ENCODE results near the gene TLE3.

TLE3 gene

GRCh38 chr15:70061696-70062270, 35.9 kb downstream of the TLE3 start:
- no peaks in the 10 kb centered on the region for H3K27me3 ChIP-seq (replicated peaks; ENCODE audit: control insufficient read depth, insufficient read depth, low read length)
- no peak overlapping the region for H3K4me3 ChIP-seq (replicated peaks; ENCODE audit: low read depth, low read length)
- no peak for DNase-seq (ENCODE audit: extremely low read depth, insufficient read length)
- TF ChIP-seq CTCF (IDR thresholded peaks at IDR 0.05; ENCODE audit: insufficient read depth, low read length, poor library complexity, severe bottlenecking): no peak
- H3K36me3 ChIP-seq (ENCODE audit: control insufficient read depth, insufficient read depth, low read length): peaks cover 63% of the 10 kb centered on the region

- no peak for DNase-seq (ENCODE audit: extremely low read depth, insufficient read length)
- peaks cover 62% of the 10 kb centered on the region for H3K36me3 ChIP-seq (ENCODE audit: control insufficient read depth, insufficient read depth, low read length)
- no peak overlapping the region for H3K4me3 ChIP-seq (replicated peaks; ENCODE audit: low read depth, low read length)
- TF ChIP-seq CTCF (IDR thresholded peaks at IDR 0.05; ENCODE audit: insufficient read depth, low read length, poor library complexity, severe bottlenecking): no peak
- no peaks in the 10 kb centered on the region for H3K27me3 ChIP-seq (replicated peaks; ENCODE audit: control insufficient read depth, insufficient read depth, low read length)
Observed at GRCh38 chr15:70060993-70061305, 36.8 kb downstream of the TLE3 start.

GRCh38 chr15:70060214-70060992, 37.3 kb downstream of the TLE3 start:
- no peak overlapping the region for H3K4me3 ChIP-seq (replicated peaks; ENCODE audit: low read depth, low read length)
- no peaks in the 10 kb centered on the region for H3K27me3 ChIP-seq (replicated peaks; ENCODE audit: control insufficient read depth, insufficient read depth, low read length)
- no peak for DNase-seq (ENCODE audit: extremely low read depth, insufficient read length)
- no peak for TF ChIP-seq CTCF (IDR thresholded peaks at IDR 0.05; ENCODE audit: insufficient read depth, low read length, poor library complexity, severe bottlenecking)
- peaks cover 65% of the 10 kb centered on the region for H3K36me3 ChIP-seq (ENCODE audit: control insufficient read depth, insufficient read depth, low read length)

- no peaks in the 10 kb centered on the region for H3K27me3 ChIP-seq (replicated peaks; ENCODE audit: control insufficient read depth, insufficient read depth, low read length)
- no peak overlapping the region for H3K4me3 ChIP-seq (replicated peaks; ENCODE audit: low read depth, low read length)
- peaks cover 64% of the 10 kb centered on the region for H3K36me3 ChIP-seq (ENCODE audit: control insufficient read depth, insufficient read depth, low read length)
- no peak for DNase-seq (ENCODE audit: extremely low read depth, insufficient read length)
- TF ChIP-seq CTCF (IDR thresholded peaks at IDR 0.05; ENCODE audit: insufficient read depth, low read length, poor library complexity, severe bottlenecking): no peak
Observed at GRCh38 chr15:70059476-70060213, 38.1 kb downstream of the TLE3 start.

GRCh38 chr15:70058642-70059360, 38.9 kb downstream of the TLE3 start:
- H3K27me3 ChIP-seq (replicated peaks; ENCODE audit: control insufficient read depth, insufficient read depth, low read length): no peaks in the 10 kb centered on the region
- H3K36me3 ChIP-seq (ENCODE audit: control insufficient read depth, insufficient read depth, low read length): peaks cover 70% of the 10 kb centered on the region
- no peak for DNase-seq (ENCODE audit: extremely low read depth, insufficient read length)
- H3K4me3 ChIP-seq (replicated peaks; ENCODE audit: low read depth, low read length): no peak overlapping the region
- TF ChIP-seq CTCF (IDR thresholded peaks at IDR 0.05; ENCODE audit: insufficient read depth, low read length, poor library complexity, severe bottlenecking): no peak
